ENCODE data around the gene ST14. TPM values are rescaled to one million over a fixed set of nuclear protein-coding genes. Genes with fewer than 3 reads are reported as not detected.

The ST14 gene
- polyA plus RNA-seq, 1 donor (not counting 4 experiments of a cell fraction or from before 2014, with no cell fraction given) = 45.8 TPM

DNA sequence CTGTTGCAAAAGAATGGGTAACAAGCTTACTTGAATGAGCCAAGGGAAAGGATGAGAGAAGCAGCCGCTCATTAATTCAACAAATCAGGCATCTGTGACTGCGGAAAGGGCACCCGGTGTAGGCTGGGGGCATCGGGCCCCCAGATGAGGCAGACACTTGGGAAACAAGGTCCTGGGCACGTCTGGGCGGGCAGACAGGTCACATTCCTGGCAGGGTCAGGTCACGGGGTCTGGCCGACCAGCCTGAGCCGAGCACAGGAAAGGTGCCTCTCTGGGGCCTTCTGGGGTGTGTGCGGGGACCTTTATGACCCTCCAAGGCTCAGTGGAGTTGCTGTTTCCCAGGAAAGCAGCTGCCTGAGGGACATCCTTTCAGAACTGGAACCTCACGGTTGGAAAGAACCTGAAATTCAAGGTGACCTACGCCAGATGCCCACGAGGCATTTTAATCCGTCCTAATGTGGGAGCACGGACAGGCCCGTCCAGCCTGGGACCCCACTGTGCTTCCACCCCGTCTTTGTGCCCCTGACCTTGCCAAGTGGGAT, 57.1 kb downstream of the ST14 start:
- Histone ChIP-seq H2AFZ (ENCODE audit: control insufficient read depth, low read length) (no peak overlapping the region), H3K9ac (ENCODE audit: control insufficient read depth, extremely low read depth, insufficient read depth, low read length) (no peak overlapping the region), H3K4me1 (ENCODE audit: control insufficient read depth, extremely low read depth, insufficient read depth, low read length) (no peaks in the 10 kb centered on the region), H3K36me3 (ENCODE audit: control insufficient read depth in 2 of 2, extremely low read depth in 1 of 2, insufficient read depth in 2 of 2, low read length in 2 of 2) (peaks cover 1 to 3% of the 10 kb centered on the region in 2 experiments), H4K20me1 (ENCODE audit: control insufficient read depth, extremely low read depth, insufficient read depth, low read length) (no peaks in the 10 kb centered on the region), H3K27ac (ENCODE audit: control insufficient read depth, insufficient read depth, low read length) (no peak overlapping the region), H3K27me3 (ENCODE audit: control insufficient read depth, extremely low read depth, insufficient read depth, low read length) (no peaks in the 10 kb centered on the region), H3K4me2 (ENCODE audit: control insufficient read depth, extremely low read depth, insufficient read depth, low read depth, low read length) (no peak overlapping the region), H3K4me3 (ENCODE audit: control insufficient read depth in 2 of 3, extremely low read depth in 1 of 3, insufficient read depth in 2 of 3, low read depth in 1 of 3, low read length in 3 of 3) (no peak overlapping the region), H3K9me1 (ENCODE audit: control insufficient read depth, extremely low read depth, insufficient read depth, low read length) (no peaks in the 10 kb centered on the region), H3K9me3 (ENCODE audit: control insufficient read depth, low read depth, low read length) (no peaks in the 10 kb centered on the region), H3K79me2 (ENCODE audit: control insufficient read depth, insufficient read depth, low read length) (no peaks in the 10 kb centered on the region)
- dilution Hi-C loops (cut with MboI; ENCODE audit: extremely low pct_ligation_motif_present, low sequenced_read_pairs) = no loop called here
- TF ChIP-seq, protein P1, sequence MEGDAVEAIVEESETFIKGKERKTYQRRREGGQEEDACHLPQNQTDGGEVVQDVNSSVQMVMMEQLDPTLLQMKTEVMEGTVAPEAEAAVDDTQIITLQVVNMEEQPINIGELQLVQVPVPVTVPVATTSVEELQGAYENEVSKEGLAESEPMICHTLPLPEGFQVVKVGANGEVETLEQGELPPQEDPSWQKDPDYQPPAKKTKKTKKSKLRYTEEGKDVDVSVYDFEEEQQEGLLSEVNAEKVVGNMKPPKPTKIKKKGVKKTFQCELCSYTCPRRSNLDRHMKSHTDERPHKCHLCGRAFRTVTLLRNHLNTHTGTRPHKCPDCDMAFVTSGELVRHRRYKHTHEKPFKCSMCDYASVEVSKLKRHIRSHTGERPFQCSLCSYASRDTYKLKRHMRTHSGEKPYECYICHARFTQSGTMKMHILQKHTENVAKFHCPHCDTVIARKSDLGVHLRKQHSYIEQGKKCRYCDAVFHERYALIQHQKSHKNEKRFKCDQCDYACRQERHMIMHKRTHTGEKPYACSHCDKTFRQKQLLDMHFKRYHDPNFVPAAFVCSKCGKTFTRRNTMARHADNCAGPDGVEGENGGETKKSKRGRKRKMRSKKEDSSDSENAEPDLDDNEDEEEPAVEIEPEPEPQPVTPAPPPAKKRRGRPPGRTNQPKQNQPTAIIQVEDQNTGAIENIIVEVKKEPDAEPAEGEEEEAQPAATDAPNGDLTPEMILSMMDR (optimal IDR thresholded peaks at IDR 0.05 in 1 of 3, IDR thresholded peaks at IDR 0.05 in 1 of 3, conservative IDR thresholded peaks at IDR 0.05 in 1 of 3; ENCODE audit: extremely low read depth in 1 of 3, insufficient read depth in 2 of 3, low read length in 3 of 3) = no peak
- no peak for TF ChIP-seq EZH2 (IDR thresholded peaks at IDR 0.05; ENCODE audit: low read length)
- FAIRE-seq (no peak), DNase-seq (ENCODE audit: low read depth, low spot score) (no peak)

DNA sequence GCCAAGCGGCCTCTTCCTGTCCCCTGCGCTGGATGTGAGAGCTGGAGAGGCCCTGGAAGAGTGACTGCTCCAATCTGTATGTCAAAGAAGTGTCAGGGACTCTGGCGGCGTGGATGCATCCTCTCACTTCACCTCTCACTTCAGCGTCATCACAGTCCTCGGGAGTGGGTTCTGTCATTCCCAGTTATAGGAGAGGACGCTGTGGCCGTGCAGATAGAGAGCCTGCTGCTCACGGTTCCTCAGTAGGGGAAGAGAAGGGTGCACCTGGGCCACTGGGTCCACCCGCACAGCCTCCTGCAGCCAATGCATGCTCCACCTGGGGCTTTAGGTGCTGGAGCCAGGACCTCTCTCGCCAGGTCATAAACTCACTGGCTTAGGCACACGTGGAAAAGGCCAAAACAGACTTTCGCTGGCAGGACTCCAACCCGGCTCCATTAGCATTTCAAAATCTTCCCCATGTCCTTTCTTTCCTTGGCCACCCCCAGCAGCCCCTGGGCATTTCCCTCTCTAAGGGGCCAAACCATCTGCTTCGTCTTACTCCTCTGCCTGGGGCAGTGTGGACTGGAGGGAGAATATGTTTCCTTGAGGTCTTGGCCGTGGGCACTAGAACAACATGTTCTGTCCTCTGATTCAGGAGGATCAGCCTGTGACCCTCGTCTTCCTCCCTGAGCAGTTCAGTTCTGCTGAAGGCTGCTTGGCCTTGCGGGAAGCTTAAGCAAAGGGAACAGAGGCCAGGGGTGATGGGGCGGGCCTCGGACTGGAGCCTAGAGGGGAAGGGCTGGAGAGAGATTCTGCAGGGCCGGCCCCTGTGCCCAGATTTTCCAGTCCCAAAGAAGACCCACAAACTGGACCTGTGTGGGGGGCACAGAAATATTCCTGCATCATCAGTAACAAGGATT, 57.8 kb downstream of the ST14 start:
- Histone ChIP-seq H3K36me3 (ENCODE audit: control insufficient read depth in 2 of 2, extremely low read depth in 1 of 2, insufficient read depth in 2 of 2, low read length in 2 of 2) (peaks cover 0 to 1% of the 10 kb centered on the region in 2 experiments), H2AFZ (ENCODE audit: control insufficient read depth, low read length) (no peak overlapping the region), H3K9me3 (ENCODE audit: control insufficient read depth, low read depth, low read length) (no peaks in the 10 kb centered on the region), H3K4me2 (ENCODE audit: control insufficient read depth, extremely low read depth, insufficient read depth, low read depth, low read length) (no peak overlapping the region), H3K9ac (ENCODE audit: control insufficient read depth, extremely low read depth, insufficient read depth, low read length) (no peak overlapping the region), H3K9me1 (ENCODE audit: control insufficient read depth, extremely low read depth, insufficient read depth, low read length) (no peaks in the 10 kb centered on the region), H3K4me3 (ENCODE audit: control insufficient read depth in 2 of 3, extremely low read depth in 1 of 3, insufficient read depth in 2 of 3, low read depth in 1 of 3, low read length in 3 of 3) (no peak overlapping the region), H3K79me2 (ENCODE audit: control insufficient read depth, insufficient read depth, low read length) (no peaks in the 10 kb centered on the region), H3K4me1 (ENCODE audit: control insufficient read depth, extremely low read depth, insufficient read depth, low read length) (no peaks in the 10 kb centered on the region), H4K20me1 (ENCODE audit: control insufficient read depth, extremely low read depth, insufficient read depth, low read length) (no peaks in the 10 kb centered on the region), H3K27ac (ENCODE audit: control insufficient read depth, insufficient read depth, low read length) (no peak overlapping the region), H3K27me3 (ENCODE audit: control insufficient read depth, extremely low read depth, insufficient read depth, low read length) (no peaks in the 10 kb centered on the region)
- TF ChIP-seq, protein P1 (optimal IDR thresholded peaks at IDR 0.05 in 1 of 3, IDR thresholded peaks at IDR 0.05 in 1 of 3, conservative IDR thresholded peaks at IDR 0.05 in 1 of 3; ENCODE audit: extremely low read depth in 1 of 3, insufficient read depth in 2 of 3, low read length in 3 of 3) = no peak
- TF ChIP-seq EZH2 (IDR thresholded peaks at IDR 0.05; ENCODE audit: low read length) = no peak
- FAIRE-seq (no peak), DNase-seq (ENCODE audit: low read depth, low spot score) (no peak)
- dilution Hi-C loops (cut with MboI; ENCODE audit: extremely low pct_ligation_motif_present, low sequenced_read_pairs) = no loop called here

Measured in keratinocyte (primary cell).